GM20000 (cell line): ENCODE measurements around the gene GGT7.
"Not testable (repeated sequence)": the region's sequence is repeated elsewhere in the genome, so short reads cannot be mapped to it uniquely, and the experiment has no call there.

Source experiments
- DNase-seq: peaks from one replicate; pipeline ENCODE4 v3.0.0; 2012; ENCODE audit warnings: low spot score
- CTCF ChIP-seq: IDR thresholded peaks from 2 replicates; pipeline ENCODE4 v1.5.1; 2012; ENCODE audit warnings: mild to moderate bottlenecking, control low read depth; ENCODE audit errors: extremely low read depth, missing control alignments

The GGT7 gene

GRCh38 chr20:34817801-34818200 lies 54.9 kb downstream of the GGT7 start:
- DNase-seq, result no peak
- TF ChIP-seq CTCF, result no peak

GRCh38 chr20:34817072-34817471 lies 55.6 kb downstream of the GGT7 start:
- TF ChIP-seq CTCF, result no peak
- DNase-seq, result no peak

GRCh38 chr20:34815636-34816035 lies 57.0 kb downstream of the GGT7 start:
- no peak for DNase-seq
- no peak for TF ChIP-seq CTCF

GRCh38 chr20:34808583-34808982 lies 64.1 kb downstream of the GGT7 start:
- TF ChIP-seq CTCF, result no peak
- no peak for DNase-seq

GRCh38 chr20:34807944-34808465 lies 64.7 kb downstream of the GGT7 start:
- DNase-seq, result not testable (repeated sequence)

- no peak for TF ChIP-seq CTCF
- DNase-seq, result no peak
Measured at GRCh38 chr20:34806255-34806654, 66.4 kb downstream of the GGT7 start.

- TF ChIP-seq CTCF, result no peak
- no peak for DNase-seq
Measured at GRCh38 chr20:34798871-34799270, 73.8 kb downstream of the GGT7 start.

GRCh38 chr20:34798328-34798727 lies 74.3 kb downstream of the GGT7 start:
- TF ChIP-seq CTCF, result no peak

More at GRCh38 chr20:34798328-34798727, 74.3 kb downstream of the GGT7 start:
- DNase-seq, result no peak
